Stimulated activated CD8-positive, alpha-beta memory T cell treated with anti-CD3 and anti-CD28 coated beads, Interleukin-12 subunit alpha, Interleukin-12 subunit beta, amount 100 ng/mL, for 4 hours (primary cell): ENCODE data around the gene ADAMTS9.

Experiments
- DNase-seq: peaks from one replicate; pipeline ENCODE4 v3.0.0-alpha.2; 2020; ENCODE audit warnings: low read depth

Gene ADAMTS9

GRCh38 chr3:64685331-64685799 lies 2.4 kb downstream of the ADAMTS9 start:
- DNase-seq, result no peak

- DNase-seq, result no peak
Measured at GRCh38 chr3:64684715-64685261, 3.0 kb downstream of the ADAMTS9 start.

DNA sequence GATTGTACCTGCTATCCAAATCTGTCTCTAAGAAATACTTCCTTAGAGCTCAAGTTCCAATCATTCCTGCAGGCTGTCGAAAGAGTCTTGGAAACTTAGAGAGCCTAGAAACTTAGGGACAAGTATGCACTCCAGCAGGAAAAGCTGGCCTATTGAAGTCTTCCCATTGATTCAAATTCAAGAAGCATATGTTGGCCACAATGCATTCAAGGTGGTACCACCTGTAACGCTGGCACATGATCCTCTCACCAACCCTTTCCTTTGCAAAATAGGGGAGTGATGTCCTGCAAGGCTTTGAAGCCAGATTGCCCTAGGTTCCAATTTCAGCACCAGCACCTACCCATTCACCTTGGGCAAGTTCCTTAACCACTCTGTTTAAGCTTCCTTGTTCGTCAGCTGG lies 6.0 kb downstream of the ADAMTS9 start:
- no peak for DNase-seq

DNA sequence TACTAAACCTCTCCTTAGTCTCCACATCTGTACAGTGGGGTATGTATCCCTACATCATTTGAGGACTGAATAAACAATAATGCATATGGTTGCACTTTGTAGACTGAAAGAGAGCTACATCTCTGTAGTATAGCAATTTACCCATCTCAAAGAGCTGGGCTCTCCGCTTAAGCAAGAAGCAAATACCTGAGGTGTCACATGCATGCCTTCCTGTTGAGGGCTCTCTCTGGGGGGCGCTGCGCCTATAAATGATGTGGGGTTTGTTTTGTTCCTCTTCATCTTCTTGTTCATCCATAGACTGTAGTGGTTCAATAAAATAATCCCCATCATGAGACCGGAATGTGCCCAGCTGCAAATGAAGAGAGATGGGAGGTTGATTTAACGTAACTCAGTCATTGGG lies 6.8 kb downstream of the ADAMTS9 start:
- no peak for DNase-seq

- DNase-seq, result no peak
Measured at GRCh38 chr3:64680334-64680733, 7.5 kb downstream of the ADAMTS9 start.

DNA sequence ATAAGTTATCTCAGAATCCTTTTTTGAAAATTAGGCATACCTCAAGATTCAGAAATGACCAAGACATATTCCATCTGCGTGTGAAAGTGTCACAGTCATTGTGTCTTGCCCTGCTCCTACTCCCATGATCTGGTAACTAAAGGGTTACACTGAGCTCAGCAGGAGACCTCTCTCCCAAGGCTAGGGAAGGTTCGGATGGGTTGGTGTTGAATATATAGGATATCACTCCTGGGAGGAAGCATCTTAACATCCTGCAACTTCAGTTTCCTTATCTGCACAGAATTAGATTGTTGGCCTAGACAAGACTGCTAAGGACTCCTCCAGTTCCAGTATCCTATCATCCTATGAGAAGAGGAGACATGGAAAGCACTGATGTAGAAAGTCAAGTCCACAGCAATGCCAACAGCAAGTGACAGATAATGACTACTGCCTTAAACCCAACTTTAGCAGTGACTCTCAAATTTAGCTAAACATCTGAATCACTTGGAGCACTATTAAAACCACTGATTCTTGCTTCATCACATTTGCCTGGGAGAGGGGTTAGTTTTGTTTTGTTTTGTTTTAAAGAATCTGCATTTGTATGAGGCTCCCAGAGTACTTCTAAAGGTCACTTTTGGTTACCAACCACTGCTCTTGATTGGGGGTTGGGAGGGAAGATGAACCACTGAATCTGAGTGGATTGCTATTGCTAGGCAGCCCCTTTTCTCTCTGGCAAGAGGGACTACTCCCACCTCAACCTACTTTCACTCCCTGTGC lies 9.7 kb downstream of the ADAMTS9 start:
- no peak for DNase-seq

DNA sequence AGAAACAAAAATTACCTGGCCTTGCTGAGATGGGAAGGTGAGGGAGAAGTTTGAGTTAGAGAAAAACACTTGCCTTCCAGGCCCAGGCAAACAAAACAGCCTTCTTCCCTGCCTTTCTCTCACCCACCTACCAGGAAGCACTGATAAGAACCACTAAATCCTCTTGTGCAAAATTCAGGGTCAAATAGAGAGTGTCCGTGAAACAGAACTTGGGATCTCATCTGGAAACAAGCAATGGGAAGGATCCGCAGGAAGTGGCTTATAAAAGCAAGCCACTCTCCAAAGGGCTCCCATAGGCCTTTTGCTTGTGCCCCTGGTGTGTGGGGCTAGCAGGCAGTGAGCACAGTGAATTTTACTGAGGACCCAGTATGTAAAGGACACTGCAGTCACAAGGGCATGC lies 11.0 kb downstream of the ADAMTS9 start:
- no peak for DNase-seq

- no peak for DNase-seq
Measured at GRCh38 chr3:64675687-64676247, 12.0 kb downstream of the ADAMTS9 start.

- no peak for DNase-seq
Measured at GRCh38 chr3:64674591-64675076, 13.2 kb downstream of the ADAMTS9 start.

GRCh38 chr3:64673159-64673715 lies 14.6 kb downstream of the ADAMTS9 start:
- DNase-seq, result no peak

GRCh38 chr3:64668582-64669510 lies 19.0 kb downstream of the ADAMTS9 start:
- no peak for DNase-seq

DNA sequence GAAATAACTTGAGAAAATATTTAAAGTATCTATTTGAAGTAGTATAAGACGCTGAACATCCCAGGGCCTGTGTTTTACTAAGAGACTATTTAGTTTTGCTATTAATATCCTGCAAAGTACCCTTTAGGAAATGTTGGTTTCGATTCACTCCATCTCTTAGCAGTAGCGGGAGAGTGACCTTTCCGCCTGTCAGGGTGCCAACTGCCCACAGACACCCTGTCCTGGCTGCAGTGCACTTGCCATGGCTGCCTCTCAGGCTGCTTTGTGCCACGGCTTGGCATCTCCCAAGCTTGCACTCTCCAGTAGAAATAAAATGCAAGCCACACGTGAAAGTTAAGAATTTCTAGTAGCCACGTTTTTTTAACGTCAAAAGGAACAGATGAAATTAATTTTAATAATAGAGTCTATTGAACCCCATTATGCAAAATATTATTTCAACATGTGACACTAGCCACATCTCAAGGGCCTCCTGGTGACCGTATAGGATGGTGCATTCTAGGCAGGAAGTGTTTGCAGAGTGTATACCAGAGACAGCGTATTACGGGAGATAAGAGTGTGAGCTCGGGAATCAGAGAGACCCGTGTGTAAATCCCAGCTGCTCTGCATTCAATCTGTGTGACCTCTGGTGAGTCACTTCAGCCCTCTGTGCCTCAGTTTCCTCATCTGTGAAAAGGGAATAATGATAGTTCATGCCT lies 19.8 kb downstream of the ADAMTS9 start:
- no peak for DNase-seq

- DNase-seq, result no peak
Measured at GRCh38 chr3:64667138-64667537, 20.7 kb downstream of the ADAMTS9 start.

- no peak for DNase-seq
Measured at GRCh38 chr3:64666171-64666588, 21.6 kb downstream of the ADAMTS9 start.

- DNase-seq, result no peak
Measured at GRCh38 chr3:64664397-64664796, 23.4 kb downstream of the ADAMTS9 start.

- no peak for DNase-seq
Measured at GRCh38 chr3:64659617-64659978, 28.2 kb downstream of the ADAMTS9 start.

DNA sequence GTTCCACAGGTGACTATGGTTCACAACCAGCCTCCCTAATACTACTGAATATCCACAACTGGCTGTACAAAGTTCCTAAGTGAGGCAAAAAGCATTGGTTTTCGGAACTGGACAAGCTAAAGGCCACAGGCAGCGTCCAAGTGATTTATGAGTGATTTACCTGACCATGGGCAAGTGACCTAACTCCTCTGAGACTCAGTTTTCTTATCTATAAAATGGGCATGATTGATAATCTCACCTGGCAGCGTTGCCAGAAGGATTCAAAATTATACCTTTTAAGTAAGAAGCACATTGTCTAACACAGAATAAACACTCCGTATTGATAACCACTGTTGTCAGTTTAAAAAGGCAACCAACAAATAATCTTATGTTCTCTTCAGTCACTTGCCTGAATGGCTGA lies 29.8 kb downstream of the ADAMTS9 start:
- no peak for DNase-seq

DNA sequence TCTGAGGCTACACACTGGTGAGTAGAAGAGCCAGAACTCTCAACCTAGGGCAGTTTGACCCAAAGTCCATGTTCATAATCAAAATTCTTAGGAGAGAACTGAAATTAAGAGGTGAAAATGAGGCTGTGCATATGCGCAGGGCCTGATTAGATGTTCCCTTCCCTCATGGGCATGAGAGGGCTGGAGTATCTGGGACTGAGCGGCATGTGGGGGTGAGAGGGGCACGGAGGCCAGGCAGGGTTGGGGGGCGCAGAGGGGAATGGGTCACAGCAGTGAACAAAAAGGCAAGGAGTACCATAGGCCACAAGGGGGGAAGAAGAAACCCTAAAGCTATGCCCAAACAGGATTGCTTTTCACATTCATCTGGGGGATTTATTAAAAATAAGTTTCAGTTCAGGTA lies 31.3 kb downstream of the ADAMTS9 start:
- no peak for DNase-seq

DNA sequence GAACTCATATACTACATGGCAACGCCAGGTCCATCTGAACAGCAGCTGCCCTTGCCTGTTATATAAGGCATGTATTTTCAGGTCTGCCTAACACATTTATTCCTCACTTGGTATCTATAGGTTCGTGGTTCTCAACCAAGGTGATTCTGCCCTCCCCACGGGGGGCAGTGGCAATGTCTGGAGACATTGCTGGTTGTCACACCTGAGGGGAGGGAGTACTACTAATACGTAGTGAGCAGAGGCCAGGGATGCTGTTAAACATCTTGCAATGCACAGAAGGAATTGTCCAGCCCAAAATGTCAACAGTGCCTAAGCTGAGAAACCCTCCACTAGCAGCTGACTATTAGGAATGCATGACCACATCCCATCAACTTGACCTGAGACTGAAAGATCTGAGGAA lies 32.6 kb downstream of the ADAMTS9 start:
- DNase-seq, result no peak

- no peak for DNase-seq
Measured at GRCh38 chr3:64654013-64654412, 33.8 kb downstream of the ADAMTS9 start.

DNA sequence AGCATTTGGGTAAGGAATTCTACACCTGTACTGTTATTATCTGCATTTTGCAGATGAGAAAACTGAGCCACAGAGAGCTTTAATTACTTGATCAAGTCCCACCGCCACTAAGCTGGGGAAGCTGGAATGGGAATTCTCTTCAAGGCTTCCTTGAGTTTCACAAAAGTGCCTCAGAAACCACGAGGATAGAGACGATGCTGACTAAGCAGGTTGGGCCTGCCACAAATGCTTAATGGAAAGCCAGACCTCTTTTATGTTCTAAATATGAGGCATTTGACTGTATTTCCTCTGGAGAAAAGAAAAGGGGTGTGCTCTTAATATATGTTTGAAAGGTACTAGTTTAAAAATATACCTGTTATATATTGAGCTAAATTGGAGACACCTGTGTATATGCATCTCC lies 34.7 kb downstream of the ADAMTS9 start:
- DNase-seq, result no peak
